Ovary (tissue), 3 donors: ENCODE results near the gene TCFL5.

Experiments used
- CTCF ChIP-seq, 3 donors: fragments of 450-650 bp in 2 of 3; fragments of 200-600 bp in 1 of 3; IDR thresholded peaks; one replicate each; pipeline versions ENCODE4 v1.5.1 to v1.8.0; 2016 to 2022; ENCODE audit warnings: antibody characterized with exemption in 3 of 3, mild to moderate bottlenecking in 1 of 3
- EP300 ChIP-seq: sonication (generic); formaldehyde crosslinking; IDR thresholded peaks from one replicate; pipeline ENCODE4 v1.6.1; 2017; ENCODE audit warnings: antibody characterized with exemption
- POLR2A ChIP-seq: fragments of 450-650 bp; IDR thresholded peaks from one replicate; pipeline ENCODE4 v1.6.1; 2017; ENCODE audit warnings: antibody characterized with exemption, mild to moderate bottlenecking, moderate library complexity
- donor health status: DM: no; HTN: no; CAD: no.

GRCh38 chr20:62906647-62907375 is 45.2 kb upstream of the TCFL5 start:
- no peak for TF ChIP-seq CTCF (IDR thresholded peaks at IDR 0.05)
- TF ChIP-seq POLR2A: no peak
- no peak for TF ChIP-seq EP300
